HFFc6 (cell line): ENCODE results near the gene ZSCAN29. TPM values are rescaled to one million over a fixed set of nuclear protein-coding genes. Genes with fewer than 3 reads are reported as not detected.

Source experiments
- DNase-seq: peaks from one replicate; pipeline ENCODE4 v3.0.0-alpha.2; 2018
- H3K27ac Mint-ChIP-seq: 2 replicates; pipeline ENCODE4 v1.8.0; 2020; ENCODE audit warnings: mild to moderate bottlenecking, mixed read lengths
- H3K27me3 Mint-ChIP-seq: 2 replicates; pipeline ENCODE4 v1.8.0; 2021; ENCODE audit warnings: mild to moderate bottlenecking, moderate library complexity, mixed read lengths; ENCODE audit not compliant: insufficient read depth
- H3K36me3 Mint-ChIP-seq: 2 replicates; pipeline ENCODE4 v1.8.0; 2021; ENCODE audit warnings: low read depth, mixed read lengths
- H3K4me1 Mint-ChIP-seq: 2 replicates; pipeline ENCODE4 v1.8.0; 2020; ENCODE audit warnings: low read depth, mixed read lengths
- H3K4me3 Mint-ChIP-seq: 2 replicates; pipeline ENCODE4 v1.8.0; 2020; ENCODE audit warnings: mild to moderate bottlenecking, moderate library complexity, mixed read lengths
- H3K9me3 Mint-ChIP-seq: 2 replicates; pipeline ENCODE4 v1.8.0; 2020; ENCODE audit warnings: mild to moderate bottlenecking, mixed read lengths
- total RNA-seq, 6 experiments: library from RNA; stranded (reverse); fragmentation: NEBNext Ultra II Directional; extraction: Animal tissue kit (Norgen Biotek cat#: 25700); gene quantifications; 2 replicates in 1 of 6; 3 replicates in 5 of 6; pipeline ENCODE4 v1.2.3, GENCODE V29; 2021
- TF ChIP-seq, protein P1 (sequence below): fragments of 200-600 bp; sonication (generic); IDR thresholded peaks from 2 replicates; pipeline ENCODE4 v1.5.0; 2021; ENCODE audit warnings: antibody characterized with exemption, mild to moderate bottlenecking

The ZSCAN29 gene
- total RNA-seq, 6 experiments from 2014 or later: 12.7 to 16.7 (median 14.7) TPM

DNA sequence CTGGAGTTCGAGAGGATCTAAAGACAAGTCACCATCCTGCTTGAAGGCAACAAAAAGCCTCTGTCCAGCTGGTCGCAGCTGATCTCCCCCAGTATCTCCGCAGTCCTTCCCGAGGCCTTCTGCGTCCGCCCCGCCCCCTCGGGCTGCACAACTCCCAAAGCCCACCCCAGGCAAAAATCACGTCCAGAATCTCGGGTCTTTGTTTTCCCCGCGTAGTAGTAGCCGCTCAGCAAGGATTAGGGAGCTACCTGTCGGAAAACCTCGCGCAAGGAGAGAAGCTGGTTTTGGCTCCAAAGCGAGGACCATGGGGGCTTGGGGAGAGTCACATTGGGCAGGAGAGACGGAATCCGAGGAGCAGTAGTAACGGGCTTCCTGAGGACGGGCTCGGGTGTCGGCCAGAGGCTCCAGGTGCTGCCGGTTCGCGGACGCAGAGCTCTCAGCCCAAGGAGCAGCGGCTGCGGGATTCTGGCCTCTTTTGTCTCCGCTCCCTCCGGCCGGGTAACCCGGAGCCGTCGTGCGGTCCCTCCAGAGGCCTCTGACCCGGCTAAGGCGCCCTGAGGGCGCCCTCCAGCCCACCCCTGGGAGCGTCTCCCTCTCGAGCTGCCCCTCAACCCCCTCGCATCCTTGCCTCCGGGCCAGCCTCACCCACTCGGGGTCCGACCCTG lies 401 bp downstream of the ZSCAN29 start:
- peak overlapping the region; percentile 81 for H3K27ac Mint-ChIP-seq
- TF ChIP-seq, protein P1, sequence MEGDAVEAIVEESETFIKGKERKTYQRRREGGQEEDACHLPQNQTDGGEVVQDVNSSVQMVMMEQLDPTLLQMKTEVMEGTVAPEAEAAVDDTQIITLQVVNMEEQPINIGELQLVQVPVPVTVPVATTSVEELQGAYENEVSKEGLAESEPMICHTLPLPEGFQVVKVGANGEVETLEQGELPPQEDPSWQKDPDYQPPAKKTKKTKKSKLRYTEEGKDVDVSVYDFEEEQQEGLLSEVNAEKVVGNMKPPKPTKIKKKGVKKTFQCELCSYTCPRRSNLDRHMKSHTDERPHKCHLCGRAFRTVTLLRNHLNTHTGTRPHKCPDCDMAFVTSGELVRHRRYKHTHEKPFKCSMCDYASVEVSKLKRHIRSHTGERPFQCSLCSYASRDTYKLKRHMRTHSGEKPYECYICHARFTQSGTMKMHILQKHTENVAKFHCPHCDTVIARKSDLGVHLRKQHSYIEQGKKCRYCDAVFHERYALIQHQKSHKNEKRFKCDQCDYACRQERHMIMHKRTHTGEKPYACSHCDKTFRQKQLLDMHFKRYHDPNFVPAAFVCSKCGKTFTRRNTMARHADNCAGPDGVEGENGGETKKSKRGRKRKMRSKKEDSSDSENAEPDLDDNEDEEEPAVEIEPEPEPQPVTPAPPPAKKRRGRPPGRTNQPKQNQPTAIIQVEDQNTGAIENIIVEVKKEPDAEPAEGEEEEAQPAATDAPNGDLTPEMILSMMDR: no peak
- peaks cover 40% of the 10 kb centered on the region for H3K36me3 Mint-ChIP-seq
- DNase-seq: peak; percentile 13
- peak overlapping the region; percentile 98 for H3K4me3 Mint-ChIP-seq
- H3K9me3 Mint-ChIP-seq: no peaks in the 10 kb centered on the region
- H3K27me3 Mint-ChIP-seq: no peaks in the 10 kb centered on the region; the same call in none of the 2 replicates
- H3K4me1 Mint-ChIP-seq: peaks cover 51% of the 10 kb centered on the region

DNA sequence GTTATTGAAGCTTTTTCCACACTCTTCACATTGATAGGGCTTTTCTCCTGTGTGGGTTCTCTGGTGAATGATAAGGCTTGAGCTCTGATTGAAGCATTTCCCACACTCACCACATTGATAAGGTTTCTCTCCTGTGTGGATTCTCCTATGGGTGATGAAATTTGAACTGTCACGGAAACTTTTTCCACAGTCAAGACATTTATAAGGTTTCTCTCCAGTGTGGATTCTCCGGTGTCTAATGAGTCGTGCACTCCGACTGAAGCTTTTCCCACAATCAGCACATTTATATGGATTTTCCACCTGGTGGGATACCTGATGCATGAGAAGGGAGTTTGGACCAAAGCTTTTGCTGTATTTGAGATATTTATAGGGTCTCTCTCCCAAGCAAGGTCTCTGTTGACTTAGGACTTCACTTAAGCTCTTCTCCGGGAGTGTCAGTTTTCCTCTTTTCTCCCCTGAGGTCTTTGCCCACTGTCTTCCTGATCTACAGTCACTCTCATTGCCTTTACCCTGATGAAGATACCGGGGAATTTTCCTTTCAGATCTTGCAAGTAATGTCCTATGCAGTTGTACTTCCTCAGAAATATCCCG lies 9.4 kb downstream of the ZSCAN29 start:
- Mint-ChIP-seq H3K9me3 (peaks cover 47% of the 10 kb centered on the region), H3K4me3 (no peak overlapping the region), H3K4me1 (peaks cover 9% of the 10 kb centered on the region; the same call in 1 of the 2 replicates), H3K27me3 (no peaks in the 10 kb centered on the region), H3K36me3 (peaks cover 81% of the 10 kb centered on the region), H3K27ac (no peak overlapping the region)
- DNase-seq: no peak
- TF ChIP-seq, protein P1: no peak

- peaks cover 79% of the 10 kb centered on the region for H3K36me3 Mint-ChIP-seq
- no peak overlapping the region for H3K4me3 Mint-ChIP-seq
- H3K27me3 Mint-ChIP-seq: no peaks in the 10 kb centered on the region
- H3K27ac Mint-ChIP-seq: no peak overlapping the region
- H3K4me1 Mint-ChIP-seq: 0 out of 2 replicates have a peak, but pooled peaks cover 5% of the 10 kb centered on the region
- TF ChIP-seq, protein P1: no peak
- no peak for DNase-seq
- peaks cover 47% of the 10 kb centered on the region for H3K9me3 Mint-ChIP-seq
Measured at GRCh38 chr15:43360821-43361220, 10.0 kb downstream of the ZSCAN29 start.

DNA sequence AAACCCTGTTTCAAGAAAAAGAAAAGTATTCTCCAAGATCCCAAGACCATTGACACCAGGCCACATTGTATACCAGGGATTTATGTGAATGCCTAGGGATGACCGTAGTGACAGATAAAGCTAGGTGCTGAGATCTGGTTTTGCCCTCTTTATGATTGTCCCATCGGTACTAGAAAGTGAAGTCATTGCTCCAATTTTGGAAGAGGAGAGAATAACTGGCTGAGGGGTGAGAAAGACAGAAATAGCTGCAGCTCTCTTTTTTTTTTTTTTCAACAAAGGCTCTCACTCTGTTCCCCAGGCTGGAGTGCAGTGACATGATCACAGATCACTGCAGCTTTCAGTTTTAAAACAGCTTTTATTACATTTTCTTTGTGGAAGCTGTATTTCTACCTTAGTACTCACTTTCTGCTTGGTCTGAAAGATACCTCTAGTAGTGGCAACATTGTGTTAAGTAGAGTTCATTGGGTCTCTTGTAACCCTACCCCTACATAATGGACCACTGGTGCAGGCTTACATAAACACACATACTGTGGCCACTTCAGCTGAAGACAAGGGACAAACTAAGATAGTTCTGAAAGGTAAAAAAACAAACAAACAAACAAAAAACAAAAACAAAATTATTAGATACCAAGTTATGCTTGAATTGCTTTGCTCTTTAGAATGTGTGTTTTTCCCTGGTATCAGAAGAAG lies 18.0 kb downstream of the ZSCAN29 start:
- H3K4me1 Mint-ChIP-seq: no peaks in the 10 kb centered on the region
- H3K36me3 Mint-ChIP-seq: peaks cover 6% of the 10 kb centered on the region
- H3K27me3 Mint-ChIP-seq: peaks cover 1% of the 10 kb centered on the region; the same call in 1 of the 2 replicates
- TF ChIP-seq, protein P1: no peak
- H3K27ac Mint-ChIP-seq: no peak overlapping the region
- no peak for DNase-seq
- H3K4me3 Mint-ChIP-seq: no peak overlapping the region
- no peaks in the 10 kb centered on the region for H3K9me3 Mint-ChIP-seq

- Mint-ChIP-seq H3K27ac (no peak overlapping the region), H3K4me1 (peaks cover 9% of the 10 kb centered on the region)
Measured at GRCh38 chr15:43347114-43347513, 23.7 kb downstream of the ZSCAN29 start.

More at GRCh38 chr15:43347114-43347513, 23.7 kb downstream of the ZSCAN29 start:
- Mint-ChIP-seq H3K4me3 (no peak overlapping the region), H3K36me3 (no peaks in the 10 kb centered on the region), H3K27me3 (no peaks in the 10 kb centered on the region), H3K9me3 (no peaks in the 10 kb centered on the region)
- DNase-seq: no peak
- TF ChIP-seq, protein P1: no peak
